ENCODE measurements around the gene PLOD1. TPM values are rescaled to one million over a fixed set of nuclear protein-coding genes. Genes with fewer than 3 reads are reported as not detected.

PLOD1 gene
- total RNA-seq, 2 donors from 2014 or later: 73.6 to 80.2 TPM

DNA sequence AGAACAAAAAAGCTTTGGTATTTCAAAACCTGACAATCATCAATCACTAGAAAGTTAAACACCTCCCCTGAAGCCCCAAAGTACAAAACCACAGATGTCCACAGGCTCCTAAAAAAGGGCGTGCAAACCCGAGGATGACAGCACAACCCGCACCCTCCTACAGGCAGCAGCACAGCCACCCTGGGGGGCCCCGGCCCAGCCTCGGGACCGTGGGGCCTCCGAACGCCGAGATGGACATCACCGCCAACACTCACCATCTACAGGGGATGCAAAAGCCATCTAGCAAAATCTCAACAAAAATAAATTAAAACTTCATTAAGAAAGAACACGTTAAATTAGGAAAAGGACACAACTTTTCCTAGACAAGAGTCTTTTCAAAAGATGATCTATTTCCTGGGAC lies 14.9 kb upstream of the PLOD1 start:
- peaks cover 12% of the 10 kb centered on the region for H3K4me1 ChIP-seq (replicated peaks)
- no peak for DNase-seq (ENCODE audit: low spot score)
- WGBS: 89% methylated on average over 11 of the region's 11 CpGs

GRCh38 chr1:11920239-11920903 lies 14.1 kb upstream of the PLOD1 start:
- no peak overlapping the region for H3K4me3 ChIP-seq
- TF ChIP-seq POLR2A (IDR thresholded peaks at IDR 0.05): no peak

More for the DNA sequence above, 14.9 kb upstream of the PLOD1 start:
- Histone ChIP-seq H3K4me3 (no peak overlapping the region), H3K36me3 (no peaks in the 10 kb centered on the region), H3K9me3 (no peaks in the 10 kb centered on the region), H3K27ac (no peak overlapping the region), H3K27me3 (replicated peaks; ENCODE audit: insufficient read depth) (no peaks in the 10 kb centered on the region)
- TF ChIP-seq, protein P1, sequence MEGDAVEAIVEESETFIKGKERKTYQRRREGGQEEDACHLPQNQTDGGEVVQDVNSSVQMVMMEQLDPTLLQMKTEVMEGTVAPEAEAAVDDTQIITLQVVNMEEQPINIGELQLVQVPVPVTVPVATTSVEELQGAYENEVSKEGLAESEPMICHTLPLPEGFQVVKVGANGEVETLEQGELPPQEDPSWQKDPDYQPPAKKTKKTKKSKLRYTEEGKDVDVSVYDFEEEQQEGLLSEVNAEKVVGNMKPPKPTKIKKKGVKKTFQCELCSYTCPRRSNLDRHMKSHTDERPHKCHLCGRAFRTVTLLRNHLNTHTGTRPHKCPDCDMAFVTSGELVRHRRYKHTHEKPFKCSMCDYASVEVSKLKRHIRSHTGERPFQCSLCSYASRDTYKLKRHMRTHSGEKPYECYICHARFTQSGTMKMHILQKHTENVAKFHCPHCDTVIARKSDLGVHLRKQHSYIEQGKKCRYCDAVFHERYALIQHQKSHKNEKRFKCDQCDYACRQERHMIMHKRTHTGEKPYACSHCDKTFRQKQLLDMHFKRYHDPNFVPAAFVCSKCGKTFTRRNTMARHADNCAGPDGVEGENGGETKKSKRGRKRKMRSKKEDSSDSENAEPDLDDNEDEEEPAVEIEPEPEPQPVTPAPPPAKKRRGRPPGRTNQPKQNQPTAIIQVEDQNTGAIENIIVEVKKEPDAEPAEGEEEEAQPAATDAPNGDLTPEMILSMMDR (IDR thresholded peaks at IDR 0.05): no peak
- TF ChIP-seq POLR2A (IDR thresholded peaks at IDR 0.05) (no peak), POLR2AphosphoS5 (IDR thresholded peaks at IDR 0.05) (no peak)
- intact Hi-C loops (cut with DNase I): no loop called here

DNA sequence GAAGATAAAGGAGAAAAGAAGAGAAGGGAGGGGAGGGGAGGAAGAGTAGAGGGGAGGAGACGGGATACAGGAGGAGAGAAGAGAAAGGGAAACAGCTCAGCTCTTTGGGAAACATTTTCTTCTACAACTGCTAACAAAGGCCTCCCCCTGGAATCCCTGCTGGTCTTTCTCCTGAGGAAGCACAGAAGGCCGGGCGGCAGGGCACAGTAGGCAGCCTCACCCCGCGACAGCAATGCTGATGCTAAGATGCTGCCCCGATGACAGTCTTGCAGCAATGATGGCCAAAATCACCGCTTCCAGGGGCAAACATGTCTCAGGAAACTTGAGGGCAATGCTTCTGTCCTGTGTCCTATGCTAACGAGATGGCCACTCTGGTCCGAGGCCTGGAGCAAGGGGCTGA lies 13.5 kb upstream of the PLOD1 start:
- 87% methylated on average over 9 of the region's 9 CpGs for WGBS
- H3K4me1 ChIP-seq (replicated peaks): peaks cover 12% of the 10 kb centered on the region
- DNase-seq (ENCODE audit: low spot score): no peak
- H3K9me3 ChIP-seq: no peaks in the 10 kb centered on the region
- H3K27ac ChIP-seq: no peak overlapping the region
- TF ChIP-seq POLR2A (IDR thresholded peaks at IDR 0.05) (no peak), POLR2AphosphoS5 (IDR thresholded peaks at IDR 0.05) (no peak)
- TF ChIP-seq, protein P1 (IDR thresholded peaks at IDR 0.05): no peak
- no peak overlapping the region for H3K4me3 ChIP-seq
- H3K27me3 ChIP-seq (replicated peaks; ENCODE audit: insufficient read depth): no peaks in the 10 kb centered on the region
- intact Hi-C loops (cut with DNase I): no loop called here
- H3K36me3 ChIP-seq: no peaks in the 10 kb centered on the region

More at GRCh38 chr1:11920239-11920903, 14.1 kb upstream of the PLOD1 start:
- 39% methylated on average over 12 of the region's 12 CpGs for WGBS
- Histone ChIP-seq H3K4me1 (replicated peaks) (peaks cover 12% of the 10 kb centered on the region), H3K9me3 (no peaks in the 10 kb centered on the region), H3K36me3 (no peaks in the 10 kb centered on the region), H3K27me3 (replicated peaks; ENCODE audit: insufficient read depth) (no peaks in the 10 kb centered on the region), H3K27ac (no peak overlapping the region)
- no peak for DNase-seq (ENCODE audit: low spot score)
- intact Hi-C loops (cut with DNase I): no loop called here

DNA sequence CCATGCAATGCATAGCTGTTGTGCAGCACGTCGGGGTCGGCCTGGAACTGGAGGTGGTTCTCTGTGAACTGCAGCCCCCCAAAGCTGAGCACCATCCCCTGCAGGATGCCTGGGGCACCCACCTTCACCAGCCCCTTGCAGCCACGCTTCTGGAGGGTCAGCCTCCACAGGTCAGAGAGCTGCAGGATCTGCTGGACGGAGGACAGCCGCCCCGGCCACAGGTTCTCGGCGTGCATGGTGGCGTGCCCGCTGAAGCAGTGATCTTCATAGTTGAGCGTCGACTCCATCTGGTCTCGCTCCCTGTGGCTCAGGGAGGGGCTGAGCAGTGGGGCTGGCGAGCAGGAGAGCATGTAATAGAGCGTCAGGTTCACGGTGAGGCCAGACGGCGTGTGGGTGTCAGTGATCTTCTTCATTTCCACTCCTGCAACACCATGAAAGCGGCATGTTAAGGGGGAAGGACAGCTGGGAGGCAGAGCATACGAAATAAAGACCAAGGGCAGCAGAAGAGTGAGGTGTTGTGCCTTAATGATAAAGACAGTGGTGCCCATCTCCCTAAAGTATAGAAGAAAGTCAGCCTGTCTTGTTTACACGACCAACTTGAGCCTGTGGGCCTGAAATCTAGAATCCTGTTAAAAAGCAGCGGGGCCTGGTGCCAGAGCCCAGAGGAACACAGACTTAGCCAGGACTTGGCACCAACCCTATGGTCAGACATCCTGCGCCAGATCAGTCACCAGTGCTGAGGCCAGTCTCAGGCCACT lies 11.3 kb upstream of the PLOD1 start:
- WGBS: 81% methylated on average over 24 of the region's 24 CpGs

GRCh38 chr1:11923827-11924113 lies 10.7 kb upstream of the PLOD1 start:
- Histone ChIP-seq H3K36me3 (no peaks in the 10 kb centered on the region), H3K4me1 (replicated peaks) (peaks cover 12% of the 10 kb centered on the region), H3K27ac (no peak overlapping the region), H3K4me3 (no peak overlapping the region), H3K27me3 (replicated peaks; ENCODE audit: insufficient read depth) (no peaks in the 10 kb centered on the region), H3K9me3 (no peaks in the 10 kb centered on the region)
- intact Hi-C loops (cut with DNase I): no loop called here
- DNase-seq (ENCODE audit: low spot score): no peak
- TF ChIP-seq, protein P1 (IDR thresholded peaks at IDR 0.05): no peak
- TF ChIP-seq POLR2AphosphoS5 (IDR thresholded peaks at IDR 0.05) (no peak), POLR2A (IDR thresholded peaks at IDR 0.05) (no peak)
- WGBS: 50% methylated on average over 5 of the region's 5 CpGs

More for the DNA sequence above, 11.3 kb upstream of the PLOD1 start:
- no peaks in the 10 kb centered on the region for H3K9me3 ChIP-seq
- no peak for TF ChIP-seq POLR2A (IDR thresholded peaks at IDR 0.05)
- TF ChIP-seq, protein P1 (IDR thresholded peaks at IDR 0.05): no peak
- no peak for DNase-seq (ENCODE audit: low spot score)
- intact Hi-C loops (cut with DNase I): no loop called here
- H3K4me1 ChIP-seq (replicated peaks): peaks cover 12% of the 10 kb centered on the region
- no peaks in the 10 kb centered on the region for H3K27me3 ChIP-seq (replicated peaks; ENCODE audit: insufficient read depth)
- H3K4me3 ChIP-seq: no peak overlapping the region
- H3K36me3 ChIP-seq: no peaks in the 10 kb centered on the region
- H3K27ac ChIP-seq: no peak overlapping the region
